BE2C (cell line): ENCODE results near the gene CST9L.

ENCODE experiments used
- DNase-seq: peaks from one replicate; pipeline ENCODE4 v3.0.0-alpha.2; 2020
- H3K27me3 ChIP-seq: fragments of 250-450 bp; sonication (Bioruptor Pico); 2 replicates; pipeline ENCODE4 v1.5.1; 2020; ENCODE audit warnings: mild to moderate bottlenecking
- H3K36me3 ChIP-seq: fragments of 250-450 bp; sonication (Bioruptor Pico); 2 replicates; pipeline ENCODE4 v1.5.1; 2020; ENCODE audit warnings: mild to moderate bottlenecking
- H3K4me1 ChIP-seq: fragments of 250-450 bp; sonication (Bioruptor Pico); 2 replicates; pipeline ENCODE4 v1.5.1; 2020
- H3K4me3 ChIP-seq: 2 replicates; pipeline ENCODE4 v1.5.1; 2011; ENCODE audit warnings: low read depth, low read length
- H3K9me3 ChIP-seq: fragments of 250-450 bp; sonication (Bioruptor Pico); 2 replicates; pipeline ENCODE4 v1.5.1; 2020
- TF ChIP-seq, protein P1 (sequence below): IDR thresholded peaks from 2 replicates; pipeline ENCODE4 v1.5.1; 2012; ENCODE audit warnings: mild to moderate bottlenecking, low read depth, low read length

CST9L gene

DNA sequence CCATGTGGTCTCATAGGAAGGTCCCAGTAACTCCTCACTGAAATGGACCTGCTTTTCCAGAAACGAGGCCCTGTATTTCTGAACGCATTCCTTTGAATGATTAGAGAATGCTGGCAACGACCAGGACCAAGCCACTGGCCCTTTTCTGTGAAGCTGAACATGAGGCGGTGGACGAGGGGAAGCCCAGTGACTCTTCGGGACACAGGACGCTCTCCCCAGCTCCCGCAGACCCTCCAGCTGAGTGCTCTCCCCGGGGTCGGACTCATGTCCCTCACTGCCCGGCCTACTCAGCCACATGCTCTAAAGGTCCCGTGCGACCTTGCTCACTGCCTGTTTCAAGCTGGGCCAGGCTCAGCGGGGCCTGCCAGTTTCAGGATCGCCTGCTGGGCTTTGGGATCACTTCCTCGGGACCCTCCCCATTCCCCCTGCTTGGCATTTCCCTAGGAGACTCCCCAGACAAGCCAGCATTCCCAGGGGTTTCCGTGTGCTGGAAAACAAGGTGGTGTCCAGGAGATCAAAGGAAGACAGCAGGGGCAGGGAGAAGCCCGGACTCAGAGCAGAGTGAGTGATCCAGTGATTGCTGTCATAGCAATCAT lies 40.1 kb upstream of the CST9L start:
- Histone ChIP-seq H3K4me1 (no peaks in the 10 kb centered on the region), H3K4me3 (no peak overlapping the region), H3K9me3 (no peaks in the 10 kb centered on the region), H3K36me3 (no peaks in the 10 kb centered on the region), H3K27me3 (peaks cover 3% of the 10 kb centered on the region; the same call in 1 of the 2 replicates)
- no peak for DNase-seq
- TF ChIP-seq, protein P1, sequence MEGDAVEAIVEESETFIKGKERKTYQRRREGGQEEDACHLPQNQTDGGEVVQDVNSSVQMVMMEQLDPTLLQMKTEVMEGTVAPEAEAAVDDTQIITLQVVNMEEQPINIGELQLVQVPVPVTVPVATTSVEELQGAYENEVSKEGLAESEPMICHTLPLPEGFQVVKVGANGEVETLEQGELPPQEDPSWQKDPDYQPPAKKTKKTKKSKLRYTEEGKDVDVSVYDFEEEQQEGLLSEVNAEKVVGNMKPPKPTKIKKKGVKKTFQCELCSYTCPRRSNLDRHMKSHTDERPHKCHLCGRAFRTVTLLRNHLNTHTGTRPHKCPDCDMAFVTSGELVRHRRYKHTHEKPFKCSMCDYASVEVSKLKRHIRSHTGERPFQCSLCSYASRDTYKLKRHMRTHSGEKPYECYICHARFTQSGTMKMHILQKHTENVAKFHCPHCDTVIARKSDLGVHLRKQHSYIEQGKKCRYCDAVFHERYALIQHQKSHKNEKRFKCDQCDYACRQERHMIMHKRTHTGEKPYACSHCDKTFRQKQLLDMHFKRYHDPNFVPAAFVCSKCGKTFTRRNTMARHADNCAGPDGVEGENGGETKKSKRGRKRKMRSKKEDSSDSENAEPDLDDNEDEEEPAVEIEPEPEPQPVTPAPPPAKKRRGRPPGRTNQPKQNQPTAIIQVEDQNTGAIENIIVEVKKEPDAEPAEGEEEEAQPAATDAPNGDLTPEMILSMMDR = no peak

DNA sequence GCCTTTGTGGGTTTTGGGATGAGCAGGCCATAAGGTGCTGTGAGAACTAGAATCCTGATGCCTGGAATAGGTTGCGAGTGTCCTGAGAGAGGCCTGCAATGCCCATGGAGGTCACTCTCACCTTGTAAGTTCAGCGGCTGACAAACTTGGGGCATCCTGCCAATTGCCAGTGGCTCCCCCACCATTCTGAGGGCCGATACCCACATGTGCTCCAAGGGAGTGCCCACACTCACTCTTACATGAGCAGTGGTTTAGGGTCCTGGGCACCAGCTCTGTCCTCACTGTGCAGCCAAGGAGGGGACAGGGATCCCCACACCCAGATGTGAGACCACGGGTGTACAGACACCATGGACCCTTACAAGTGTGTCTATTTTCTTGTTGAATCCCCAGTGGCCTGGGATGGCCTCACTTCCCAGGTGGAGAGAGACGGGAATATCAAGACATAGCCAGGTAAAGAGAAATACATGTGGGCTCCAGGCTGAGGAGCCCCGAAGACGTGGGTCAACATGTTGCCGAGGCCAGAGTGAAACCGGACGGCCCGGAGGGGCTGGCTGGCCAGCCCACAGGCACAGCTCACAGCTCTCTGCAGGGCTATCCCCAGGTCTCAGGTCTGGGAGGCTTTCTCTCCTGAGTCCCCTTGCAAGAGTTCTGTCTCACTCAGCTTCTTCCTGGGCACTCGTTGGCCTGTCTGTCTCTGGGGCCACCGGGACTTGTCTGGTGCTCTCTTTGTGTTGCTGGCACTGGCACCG lies 39.4 kb upstream of the CST9L start:
- DNase-seq = no peak
- Histone ChIP-seq H3K4me3 (no peak overlapping the region), H3K27me3 (peaks cover 3% of the 10 kb centered on the region; the same call in 1 of the 2 replicates), H3K36me3 (no peaks in the 10 kb centered on the region), H3K9me3 (no peaks in the 10 kb centered on the region), H3K4me1 (no peaks in the 10 kb centered on the region)
- TF ChIP-seq, protein P1 = no peak

DNA sequence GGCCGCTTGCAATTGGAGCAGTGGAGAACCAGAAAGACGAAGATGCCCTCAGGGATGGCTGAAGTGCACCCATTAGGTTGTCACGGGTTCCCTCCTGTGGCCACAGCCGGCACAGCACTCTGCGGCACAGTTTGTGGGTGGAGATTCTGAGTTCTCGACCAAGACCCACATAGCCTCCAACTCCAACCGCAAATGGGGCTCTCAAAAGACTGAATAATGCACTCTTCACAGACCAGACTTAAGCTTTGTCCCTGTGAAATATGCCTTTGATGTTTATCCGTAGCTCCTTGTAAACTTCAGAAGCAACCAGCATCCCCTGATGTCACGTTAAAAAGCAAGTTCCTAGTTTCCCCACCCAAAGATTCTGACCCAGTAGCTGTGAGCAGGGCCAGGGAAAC lies 38.4 kb upstream of the CST9L start:
- H3K27me3 ChIP-seq = peaks cover 3% of the 10 kb centered on the region; the same call in 1 of the 2 replicates
- no peak overlapping the region for H3K4me3 ChIP-seq
- TF ChIP-seq, protein P1 = peak; percentile 92
- no peaks in the 10 kb centered on the region for H3K4me1 ChIP-seq
- H3K36me3 ChIP-seq = no peaks in the 10 kb centered on the region
- DNase-seq = peak; percentile 86
- no peaks in the 10 kb centered on the region for H3K9me3 ChIP-seq

DNA sequence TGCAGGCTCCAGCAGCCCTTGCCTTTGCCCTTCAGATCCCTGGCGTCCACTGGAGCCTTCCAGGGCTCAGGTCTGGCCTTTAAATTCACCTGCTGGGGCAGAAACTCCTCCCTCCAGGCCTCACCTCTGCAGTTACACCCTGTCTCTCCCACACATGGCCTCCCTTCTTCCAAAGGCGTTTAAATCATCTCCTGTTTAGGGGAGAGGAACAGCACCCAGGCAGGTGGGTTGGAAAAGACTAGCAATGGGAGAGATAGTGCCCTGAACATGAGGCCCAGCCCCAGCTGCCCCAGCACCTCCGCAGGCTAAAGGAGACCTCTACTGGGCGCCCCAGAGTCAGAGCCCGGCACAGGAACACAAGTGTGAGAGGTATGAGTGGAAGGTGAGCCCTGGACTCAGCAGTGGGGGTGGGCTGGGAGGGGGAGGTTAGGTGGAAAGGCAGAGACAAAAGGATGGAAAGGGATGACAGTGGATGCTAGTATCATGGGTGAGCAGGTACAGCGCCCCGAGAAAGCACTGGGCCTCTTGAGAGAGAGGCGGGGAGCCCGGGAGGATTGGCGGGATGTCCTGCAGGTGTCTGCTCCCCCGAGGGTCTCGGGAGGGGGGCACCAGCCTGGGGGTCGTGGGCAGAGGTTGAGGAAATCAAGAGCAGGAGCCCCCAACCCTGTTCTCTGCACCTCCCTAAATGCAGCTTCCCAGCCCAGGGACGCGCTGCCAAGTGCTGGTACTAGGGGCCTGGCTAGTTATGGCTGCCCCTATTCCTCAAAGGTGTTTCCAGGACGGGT lies 37.8 kb upstream of the CST9L start, which contains the start of gene CST9:
TSS of gene CST9 (minus strand) at position 51 of the 785 bp plus-strand sequence. CDS start 53 bp downstream, outside the sequence.
- Histone ChIP-seq H3K9me3 (no peaks in the 10 kb centered on the region), H3K4me1 (no peaks in the 10 kb centered on the region), H3K4me3 (no peak within 1 kb of the TSS), H3K27me3 (no peaks in the 10 kb centered on the region), H3K36me3 (no peaks in the 10 kb centered on the region)
- TF ChIP-seq, protein P1 = no peak
- no peak for DNase-seq

DNA sequence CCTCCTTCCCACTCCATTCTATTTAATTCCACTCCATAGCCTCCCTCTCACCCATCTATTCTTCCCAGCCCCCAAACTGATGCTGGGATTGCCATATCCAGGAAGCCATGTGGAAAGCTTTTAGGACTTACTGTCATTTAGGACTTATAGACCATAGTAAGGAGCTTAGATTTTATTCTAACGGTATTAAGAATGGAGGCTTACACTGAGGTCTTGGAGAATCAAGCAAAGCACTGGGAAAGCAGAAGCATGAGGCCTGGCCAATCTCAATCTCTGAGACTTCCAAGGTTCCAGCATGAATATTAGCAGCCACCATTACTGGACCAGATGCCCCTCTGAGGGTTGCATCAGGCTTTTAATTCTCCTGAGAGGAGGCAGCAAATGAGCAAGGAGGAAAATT lies 36.0 kb upstream of the CST9L start:
- no peaks in the 10 kb centered on the region for H3K36me3 ChIP-seq
- no peak for DNase-seq
- no peaks in the 10 kb centered on the region for H3K4me1 ChIP-seq
- TF ChIP-seq, protein P1 = no peak
- no peaks in the 10 kb centered on the region for H3K9me3 ChIP-seq
- no peak overlapping the region for H3K4me3 ChIP-seq
- no peaks in the 10 kb centered on the region for H3K27me3 ChIP-seq
